HEK293T (cell line): Measurements from ENCODE around the gene MGMT.

ENCODE experiments used
- CTCF ChIA-PET: fragments of 350-600 bp; formaldehyde crosslinking; extraction: SDS; loops from one replicate; lab custom pipeline; 2021; ENCODE audit warnings: antibody characterized with exemption, inconsistent platforms; lab: Yijun Ruan, JAX
- POLR2A ChIA-PET: fragments of 350-600 bp; formaldehyde crosslinking; extraction: SDS; loops from one replicate; lab custom pipeline; 2020; ENCODE audit warnings: antibody characterized with exemption, inconsistent platforms; lab: Yijun Ruan, JAX
- DNase-seq: peaks from one replicate; pipeline ENCODE4 v3.0.0; 2012; ENCODE audit warnings: mixed read lengths; ENCODE audit errors: extremely low spot score
- ARNT ChIP-seq: fragments of 450-650 bp; IDR thresholded peaks from 2 replicates; pipeline ENCODE4 v1.6.1; 2017; ENCODE audit warnings: mild to moderate bottlenecking
- BHLHE40 ChIP-seq: fragments of 450-650 bp; IDR thresholded peaks from 2 replicates; pipeline ENCODE4 v1.6.1; 2016; ENCODE audit warnings: mild to moderate bottlenecking, moderate library complexity, borderline replicate concordance
- CTBP1 ChIP-seq: fragments of 450-650 bp; IDR thresholded peaks from 2 replicates; pipeline ENCODE4 v1.6.1; 2016; ENCODE audit warnings: borderline replicate concordance
- ELF4 ChIP-seq: fragments of 450-650 bp; IDR thresholded peaks from 2 replicates; pipeline ENCODE4 v1.6.1; 2017; ENCODE audit warnings: antibody characterized with exemption
- FOXA1 ChIP-seq: fragments of 450-650 bp; IDR thresholded peaks from 2 replicates; pipeline ENCODE4 v1.6.1; 2016; ENCODE audit warnings: mild to moderate bottlenecking
- FOXK2 ChIP-seq: fragments of 450-650 bp; IDR thresholded peaks from 2 replicates; pipeline ENCODE4 v1.6.1; 2016; ENCODE audit warnings: mild to moderate bottlenecking
- FOXM1 ChIP-seq: fragments of 450-650 bp; IDR thresholded peaks from 2 replicates; pipeline ENCODE4 v1.6.1; 2017; ENCODE audit warnings: mild to moderate bottlenecking, borderline replicate concordance
- HDGF ChIP-seq: fragments of 450-650 bp; IDR thresholded peaks from 2 replicates; pipeline ENCODE4 v1.6.1; 2017; ENCODE audit warnings: antibody characterized with exemption, borderline replicate concordance
- L3MBTL2 ChIP-seq: fragments of 450-650 bp; conservative IDR thresholded peaks from 2 replicates; pipeline ENCODE4 v1.6.1; 2016; ENCODE audit warnings: mild to moderate bottlenecking
- LEF1 ChIP-seq: fragments of 450-650 bp; IDR thresholded peaks from 2 replicates; pipeline ENCODE4 v1.6.1; 2017; ENCODE audit warnings: mild to moderate bottlenecking, borderline replicate concordance
- NFRKB ChIP-seq: fragments of 450-650 bp; IDR thresholded peaks from 2 replicates; pipeline ENCODE4 v1.6.1; 2016; ENCODE audit warnings: mild to moderate bottlenecking, moderate library complexity
- SP1 ChIP-seq: fragments of 450-650 bp; IDR thresholded peaks from 2 replicates; pipeline ENCODE4 v1.6.1; 2017
- SUZ12 ChIP-seq: fragments of 450-650 bp; IDR thresholded peaks from 2 replicates; pipeline ENCODE4 v1.6.1; 2016; ENCODE audit warnings: mild to moderate bottlenecking
- TARDBP ChIP-seq: fragments of 450-650 bp; IDR thresholded peaks from 2 replicates; pipeline ENCODE4 v1.6.1; 2016
- ZNF384 ChIP-seq: fragments of 450-650 bp; IDR thresholded peaks from 2 replicates; pipeline ENCODE4 v1.6.1; 2016
- TF ChIP-seq, protein P1 (sequence below): fragments of 450-650 bp; IDR thresholded peaks from 2 replicates; pipeline ENCODE4 v1.6.1; 2016

The MGMT gene

GRCh38 chr10:129774736-129775401, 307.8 kb downstream of the MGMT start:
- ChIA-PET POLR2A (no interaction called here), CTCF (no interaction called here)

GRCh38 chr10:129775681-129776080, 308.6 kb downstream of the MGMT start:
- ChIA-PET CTCF (no interaction called here), POLR2A (no interaction called here)
- no peak for TF ChIP-seq LEF1
- TF ChIP-seq SUZ12: no peak
- no peak for TF ChIP-seq FOXK2
- no peak for TF ChIP-seq ZNF384
- TF ChIP-seq, protein P1, sequence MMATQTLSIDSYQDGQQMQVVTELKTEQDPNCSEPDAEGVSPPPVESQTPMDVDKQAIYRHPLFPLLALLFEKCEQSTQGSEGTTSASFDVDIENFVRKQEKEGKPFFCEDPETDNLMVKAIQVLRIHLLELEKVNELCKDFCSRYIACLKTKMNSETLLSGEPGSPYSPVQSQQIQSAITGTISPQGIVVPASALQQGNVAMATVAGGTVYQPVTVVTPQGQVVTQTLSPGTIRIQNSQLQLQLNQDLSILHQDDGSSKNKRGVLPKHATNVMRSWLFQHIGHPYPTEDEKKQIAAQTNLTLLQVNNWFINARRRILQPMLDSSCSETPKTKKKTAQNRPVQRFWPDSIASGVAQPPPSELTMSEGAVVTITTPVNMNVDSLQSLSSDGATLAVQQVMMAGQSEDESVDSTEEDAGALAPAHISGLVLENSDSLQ: no peak
- no peak for TF ChIP-seq ELF4
- TF ChIP-seq CTBP1: no peak

More at GRCh38 chr10:129774736-129775401, 307.8 kb downstream of the MGMT start:
- no peak for DNase-seq
- no peak for TF ChIP-seq ARNT
- no peak for TF ChIP-seq HDGF
- TF ChIP-seq FOXK2: no peak
- no peak for TF ChIP-seq ELF4
- no peak for TF ChIP-seq FOXM1
- no peak for TF ChIP-seq NFRKB
- no peak for TF ChIP-seq LEF1
- no peak for TF ChIP-seq ZNF384
- no peak for TF ChIP-seq TARDBP
- no peak for TF ChIP-seq BHLHE40
- TF ChIP-seq, protein P1: no peak
- no peak for TF ChIP-seq SP1
- no peak for TF ChIP-seq SUZ12
- TF ChIP-seq L3MBTL2: no peak
- no peak for TF ChIP-seq CTBP1
- no peak for TF ChIP-seq FOXA1

GRCh38 chr10:129777687-129778086, 310.6 kb downstream of the MGMT start:
- POLR2A ChIA-PET: no interaction called here
- TF ChIP-seq LEF1 (no peak), FOXK2 (no peak), FOXM1 (no peak)
- TF ChIP-seq, protein P1: no peak
- CTCF ChIA-PET: interaction anchor here (0.9 kb wide), 1 partner anchor 10 kb away, joined by 3 read pairs; no protein-coding TSS in a partner anchor
- no peak for DNase-seq

More at GRCh38 chr10:129775681-129776080, 308.6 kb downstream of the MGMT start:
- no peak for DNase-seq

DNA sequence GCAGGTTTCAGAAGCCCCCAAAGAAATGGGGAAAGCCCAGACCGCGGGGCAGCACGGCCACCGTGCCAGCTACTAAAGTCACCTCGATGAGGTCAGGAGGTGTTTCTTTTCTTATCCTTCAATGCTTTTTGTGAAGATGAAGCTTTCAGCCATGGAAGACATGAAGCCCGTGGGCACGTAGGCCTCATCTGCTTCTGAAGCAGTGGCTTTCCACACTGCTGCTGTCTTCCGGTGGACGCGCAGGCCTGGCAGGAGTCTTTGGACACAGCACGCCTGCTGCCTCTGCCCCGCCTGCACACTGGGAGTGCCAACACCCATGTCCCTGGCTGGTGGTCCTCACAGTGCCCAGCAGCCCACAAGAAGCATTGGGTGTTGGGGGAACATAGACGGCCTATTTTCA, 311.5 kb downstream of the MGMT start:
- TF ChIP-seq, protein P1: no peak
- no peak for TF ChIP-seq ZNF384
- TF ChIP-seq HDGF: no peak
- no peak for TF ChIP-seq SUZ12
- no peak for TF ChIP-seq NFRKB
- no peak for TF ChIP-seq L3MBTL2
- no peak for TF ChIP-seq BHLHE40
- no peak for TF ChIP-seq FOXK2
- no peak for TF ChIP-seq LEF1
- DNase-seq: no peak
- ChIA-PET POLR2A (no interaction called here), CTCF (interaction anchor here (0.9 kb wide), 1 partner anchor 11 kb away, joined by 3 read pairs; no protein-coding TSS in a partner anchor)

- CTCF ChIA-PET: no interaction called here
- POLR2A ChIA-PET: no interaction called here
- TF ChIP-seq FOXA1 (no peak), L3MBTL2 (no peak), LEF1 (no peak), CTBP1 (no peak)
- TF ChIP-seq, protein P1: no peak
- no peak for DNase-seq
These were observed 312.4 kb downstream of the MGMT start for GRCh38 chr10:129779126-129780111.
